SK-N-SH (cell line): ENCODE measurements around the gene GGACT.

Experiments
- CTCF ChIP-seq: fragments of 200-600 bp; sonication (generic); IDR thresholded peaks from 2 replicates; pipeline ENCODE4 v1.6.1; 2017; ENCODE audit warnings: antibody characterized with exemption, mild to moderate bottlenecking, moderate library complexity
- EZH2phosphoT487 ChIP-seq: fragments of 200-600 bp; sonication (generic); IDR thresholded peaks from 2 replicates; pipeline ENCODE4 v1.6.1; 2017; ENCODE audit warnings: low read depth, mixed run types, mild to moderate bottlenecking, antibody characterized with exemption, moderate library complexity, borderline replicate concordance
- IRF3 ChIP-seq: fragments of 150-350 bp; IDR thresholded peaks from 2 replicates; pipeline ENCODE4 v1.6.1; 2016; ENCODE audit warnings: mild to moderate bottlenecking, low read depth, low read length

GRCh38 chr13:100608906-100609305 lies 20.3 kb upstream of the GGACT start:
- TF ChIP-seq IRF3 (no peak), CTCF (no peak), EZH2phosphoT487 (no peak)
